GM18520 (cell line): ENCODE measurements around the gene MAML3.

Experiments
- ATAC-seq: cut with Tn5 transposase; IDR thresholded peaks from one replicate; pipeline ENCODE4 v1.9.1; 2021; ENCODE audit not compliant: unreplicated experiment

The MAML3 gene

DNA sequence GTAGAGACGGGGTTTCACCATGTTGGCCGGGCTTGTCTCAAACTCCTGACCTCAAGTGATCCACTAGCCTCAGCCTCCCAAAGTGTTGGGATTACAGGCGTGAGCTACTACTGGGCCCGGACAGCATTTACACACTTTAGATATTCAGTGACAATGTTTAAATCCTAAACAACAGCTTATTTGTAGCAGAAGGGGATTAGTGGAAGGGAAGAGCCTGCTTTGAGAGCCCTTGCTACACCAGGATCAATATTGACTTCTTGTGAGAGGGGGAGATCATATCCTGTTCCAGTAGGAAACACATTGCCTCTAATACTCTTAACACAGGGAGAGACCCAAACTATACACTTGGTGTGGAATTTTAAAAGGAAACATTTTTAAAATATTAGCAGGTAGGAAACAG is 481.3 kb downstream of the MAML3 start:
- ATAC-seq: no peak

DNA sequence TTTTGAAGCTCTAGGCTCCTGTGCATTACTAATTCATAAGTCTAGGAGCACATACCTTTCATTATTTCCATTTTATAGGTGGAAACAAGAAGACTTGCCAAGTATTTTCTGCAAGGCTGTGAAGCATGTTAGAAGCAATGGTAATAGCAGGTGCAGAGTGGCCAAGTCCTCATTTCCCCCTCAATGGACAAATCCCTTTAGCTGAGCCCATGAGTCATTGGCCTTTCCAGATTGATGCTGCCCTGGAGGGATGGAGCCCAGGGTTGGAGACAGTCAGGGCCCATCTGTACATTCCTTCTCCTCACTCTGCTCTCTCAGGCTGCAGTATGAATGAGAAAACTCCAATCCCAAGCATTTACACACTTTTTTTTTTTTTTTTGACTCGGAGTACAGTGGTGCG is 481.8 kb downstream of the MAML3 start:
- ATAC-seq: no peak

- ATAC-seq: no peak
These were observed 483.2 kb downstream of the MAML3 start for GRCh38 chr4:139670775-139671174.

- no peak for ATAC-seq
These were observed 484.1 kb downstream of the MAML3 start for GRCh38 chr4:139669890-139670289.

DNA sequence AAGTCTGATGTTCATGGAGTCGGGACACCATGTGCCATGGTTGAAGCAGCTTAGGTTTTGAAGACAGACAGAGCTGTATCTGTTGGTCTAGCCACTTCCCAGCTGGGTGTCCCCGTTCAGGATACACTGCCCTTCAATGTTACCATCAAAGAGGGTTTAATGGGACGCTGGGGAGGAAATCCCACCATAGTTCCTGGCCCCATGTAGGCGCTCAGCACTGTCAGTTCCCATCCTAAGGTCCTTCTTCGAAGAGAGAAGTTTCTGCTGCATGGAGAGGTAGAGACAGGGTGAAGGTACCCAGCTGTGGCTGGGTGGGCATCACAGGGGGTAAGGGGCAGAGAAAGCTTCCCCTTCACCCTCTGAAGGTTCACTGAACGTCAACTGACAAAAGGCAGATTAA is 484.6 kb downstream of the MAML3 start:
- ATAC-seq: no peak

- no peak for ATAC-seq
These were observed 485.3 kb downstream of the MAML3 start for GRCh38 chr4:139668658-139669201.

GRCh38 chr4:139668036-139668435 is 485.9 kb downstream of the MAML3 start:
- ATAC-seq: no peak
